Body of pancreas (tissue), 4 donors: ENCODE results near the gene SMYD1.

ENCODE experiments used
- CTCF ChIP-seq, 7 experiments: fragments of 450-650 bp in 4 of 7; fragments of 200-600 bp in 3 of 7; sonication (generic) in 3 of 7; IDR thresholded peaks; one replicate each; pipeline ENCODE4 v1.5.1; 2016 to 2019; ENCODE audit warnings: antibody characterized with exemption in 7 of 7
- POLR2A ChIP-seq, 3 donors: fragments of 450-650 bp; IDR thresholded peaks; one replicate each; pipeline ENCODE4 v1.6.1; 2016; ENCODE audit warnings: antibody characterized with exemption in 3 of 3, mild to moderate bottlenecking in 2 of 3

GRCh38 chr2:88085099-88085498 lies 17.5 kb downstream of the SMYD1 start:
- TF ChIP-seq CTCF (IDR thresholded peaks at IDR 0.05) (no peak), POLR2A (IDR thresholded peaks at IDR 0.05) (no peak)
